GM10248 (cell line): ENCODE measurements around the gene ZNF518A.
A peak's percentile ranks its signal among the peaks of the same experiment; 100 is the strongest.
"Not testable (repeated sequence)": the region's sequence is repeated elsewhere in the genome, so short reads cannot be mapped to it uniquely, and the experiment has no call there.

Experiments used
- CTCF ChIA-PET: fragments of 300-600 bp; sonication (Branson Sonifier 250); formaldehyde crosslinking; extraction: SDS; loops from one replicate; lab custom pipeline; 2021; ENCODE audit warnings: antibody characterized with exemption; lab: Yijun Ruan, JAX
- POLR2A ChIA-PET: fragments of 350-650 bp; sonication (Branson Sonifier 250); formaldehyde crosslinking; extraction: SDS; loops from one replicate; lab custom pipeline; 2020; ENCODE audit warnings: antibody characterized with exemption; lab: Yijun Ruan, JAX
- DNase-seq: peaks from one replicate; pipeline ENCODE4 v3.0.0; 2012; ENCODE audit errors: extremely low spot score
- CTCF ChIP-seq: IDR thresholded peaks from 2 replicates; pipeline ENCODE4 v1.5.1; 2012; ENCODE audit warnings: mild to moderate bottlenecking, low read depth; ENCODE audit errors: extremely low read depth, missing control alignments, control extremely low read depth

ZNF518A gene

GRCh38 chr10:96188421-96188820 is 58.3 kb downstream of the ZNF518A start:
- DNase-seq = no peak

GRCh38 chr10:96188916-96189315 is 58.8 kb downstream of the ZNF518A start:
- CTCF ChIA-PET = no interaction called here
- POLR2A ChIA-PET = no interaction called here
- DNase-seq = no peak
- TF ChIP-seq CTCF = no peak

More at GRCh38 chr10:96188421-96188820, 58.3 kb downstream of the ZNF518A start:
- CTCF ChIA-PET = interaction anchor here (2.8 kb wide), 1 partner anchor 41 kb away, joined by 6 read pairs; no protein-coding TSS in a partner anchor
- no peak for TF ChIP-seq CTCF
- POLR2A ChIA-PET = no interaction called here

DNA sequence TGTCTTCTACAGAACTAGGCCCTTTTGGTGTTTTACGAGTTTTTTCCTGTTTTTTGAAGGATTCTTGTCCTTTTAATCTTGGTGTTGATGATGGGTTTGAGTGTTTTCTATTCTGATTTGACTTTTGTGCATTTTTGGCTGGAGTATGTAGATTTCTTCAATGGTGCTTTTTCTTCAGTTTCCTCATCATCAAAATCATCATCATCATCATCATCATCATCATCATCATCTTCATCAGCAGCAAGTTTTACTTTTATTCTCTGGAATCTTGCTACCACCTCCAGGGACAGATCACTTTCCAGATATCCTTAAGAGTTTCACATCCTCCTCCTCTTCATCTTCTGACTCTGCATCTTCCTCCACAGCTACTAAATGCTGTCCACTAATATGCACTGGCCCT is 59.4 kb downstream of the ZNF518A start:
- POLR2A ChIA-PET, DNase-seq: not testable (repeated sequence)

GRCh38 chr10:96201525-96201924 is 71.4 kb downstream of the ZNF518A start:
- DNase-seq = no peak
- CTCF ChIA-PET = no interaction called here
- no peak for TF ChIP-seq CTCF
- POLR2A ChIA-PET = no interaction called here

More for the DNA sequence above, 59.4 kb downstream of the ZNF518A start:
- CTCF ChIA-PET = not testable (repeated sequence)

DNA sequence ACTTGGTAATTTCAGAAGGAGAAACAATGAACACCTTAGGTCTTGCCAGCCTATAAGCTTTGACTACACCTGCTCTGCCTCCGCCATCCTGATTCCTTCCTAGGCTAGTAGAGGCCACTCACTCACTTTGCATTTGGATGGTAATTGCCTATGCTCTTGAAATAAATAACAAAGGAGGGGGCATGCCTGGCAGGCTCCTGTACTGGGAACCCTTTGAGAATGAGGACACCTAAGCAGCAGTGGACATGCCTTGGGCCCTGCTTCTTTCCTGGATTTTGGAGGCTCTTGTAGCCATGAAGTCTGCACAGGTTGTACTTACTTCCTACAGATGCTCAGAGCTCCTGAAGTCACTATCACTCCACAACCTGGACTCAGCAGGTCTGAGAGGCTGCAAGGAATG is 75.5 kb downstream of the ZNF518A start:
- no peak for DNase-seq
- CTCF ChIA-PET = interaction anchor here (9.3 kb wide), 1 partner anchor 23 kb away, joined by 54 read pairs; no protein-coding TSS in a partner anchor
- TF ChIP-seq CTCF = no peak
- POLR2A ChIA-PET = no interaction called here

DNA sequence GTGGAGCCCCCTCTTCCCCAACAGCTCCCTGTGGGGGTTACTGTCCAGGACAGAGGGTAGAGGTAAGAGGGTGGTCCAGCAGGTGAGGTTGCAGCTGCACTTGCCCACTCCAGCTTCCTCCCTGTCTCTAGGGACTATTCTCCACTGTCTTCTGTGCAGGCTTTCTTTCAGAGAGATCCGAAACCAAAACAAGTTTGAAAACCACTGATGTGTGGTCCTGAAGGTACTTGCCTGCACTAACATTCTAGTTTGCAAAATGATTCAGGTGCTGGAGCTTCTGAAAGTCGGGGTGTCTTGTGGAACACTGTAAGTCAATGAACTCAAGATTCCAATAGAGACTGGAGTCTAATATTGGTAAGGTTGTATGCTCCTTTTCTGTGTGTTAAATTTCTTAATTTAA is 78.2 kb downstream of the ZNF518A start:
- ChIA-PET POLR2A (no interaction called here), CTCF (interaction anchor here (0.9 to 9.3 kb wide), 7 partner anchors 10 to 192 kb away, joined by 3 to 54 read pairs (median 4); no protein-coding TSS in a partner anchor)
- TF ChIP-seq CTCF = no peak
- DNase-seq = peak; percentile 45

DNA sequence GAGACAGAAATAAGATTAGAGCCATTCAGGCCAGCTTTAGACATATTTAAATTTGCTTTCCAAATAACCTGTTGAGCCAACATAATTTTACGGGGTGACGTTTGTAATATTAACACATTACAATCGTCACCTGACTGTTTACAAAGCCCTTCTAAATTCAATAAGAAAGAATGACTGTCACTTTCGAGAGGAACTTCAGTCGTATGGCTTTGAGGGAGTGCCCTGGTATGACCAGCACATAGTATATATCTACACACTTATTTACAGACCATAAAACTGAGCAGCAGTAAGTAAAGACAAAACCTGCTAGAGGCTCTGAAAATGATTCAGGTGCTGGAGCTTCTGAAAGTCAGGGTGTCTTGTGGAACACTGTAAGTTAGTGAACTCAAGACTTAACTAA is 78.8 kb downstream of the ZNF518A start:
- ChIA-PET CTCF (interaction anchor here (1.9 to 9.3 kb wide), 2 partner anchors 19 to 192 kb away, joined by 6 to 54 read pairs; no protein-coding TSS in a partner anchor), POLR2A (no interaction called here)
- no peak for TF ChIP-seq CTCF
- no peak for DNase-seq
